Activated CD8-positive, alpha-beta memory T cell treated with anti-CD3 and anti-CD28 coated beads, Interleukin-2, amount 50 U/mL, for 24 hours (primary cell): ENCODE data around the gene RASGRP4.
"Not testable (repeated sequence)": the region's sequence is repeated elsewhere in the genome, so short reads cannot be mapped to it uniquely, and the experiment has no call there.

ENCODE experiments used
- DNase-seq: peaks from one replicate; pipeline ENCODE4 v3.0.0-alpha.2; 2020; ENCODE audit errors: extremely low read depth

RASGRP4 gene

GRCh38 chr19:38445362-38445761 is 19.3 kb upstream of the RASGRP4 start:
- no peak for DNase-seq

GRCh38 chr19:38444026-38444425 is 18.0 kb upstream of the RASGRP4 start:
- DNase-seq: no peak

- no peak for DNase-seq
Observed at GRCh38 chr19:38443458-38443999, 17.5 kb upstream of the RASGRP4 start.

- no peak for DNase-seq
Observed at GRCh38 chr19:38442736-38443135, 16.7 kb upstream of the RASGRP4 start.

- DNase-seq: no peak
Observed at GRCh38 chr19:38441657-38442348, 15.8 kb upstream of the RASGRP4 start.

- no peak for DNase-seq
Observed at GRCh38 chr19:38440592-38440991, 14.6 kb upstream of the RASGRP4 start.

DNA sequence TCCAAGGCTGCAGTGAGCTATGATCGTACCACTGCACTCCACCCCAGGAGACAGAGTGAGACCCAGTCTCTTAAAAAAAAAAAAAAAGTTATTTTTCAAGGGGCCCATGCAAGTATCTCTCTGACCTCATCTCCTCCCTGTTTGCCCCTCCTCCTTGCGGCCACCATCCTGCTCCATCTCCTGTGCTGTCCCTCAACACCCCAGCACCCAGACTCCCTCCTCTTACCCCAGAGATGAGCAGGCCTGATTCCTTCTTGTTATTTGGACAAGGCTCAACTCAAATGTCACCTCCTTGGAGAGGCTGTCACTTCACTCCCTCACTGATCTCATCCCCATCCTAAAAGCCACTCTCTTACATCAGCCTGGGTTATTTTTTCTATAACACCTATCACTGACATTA is 11.9 kb upstream of the RASGRP4 start:
- no peak for DNase-seq

- no peak for DNase-seq
Observed at GRCh38 chr19:38437295-38437694, 11.3 kb upstream of the RASGRP4 start.

DNA sequence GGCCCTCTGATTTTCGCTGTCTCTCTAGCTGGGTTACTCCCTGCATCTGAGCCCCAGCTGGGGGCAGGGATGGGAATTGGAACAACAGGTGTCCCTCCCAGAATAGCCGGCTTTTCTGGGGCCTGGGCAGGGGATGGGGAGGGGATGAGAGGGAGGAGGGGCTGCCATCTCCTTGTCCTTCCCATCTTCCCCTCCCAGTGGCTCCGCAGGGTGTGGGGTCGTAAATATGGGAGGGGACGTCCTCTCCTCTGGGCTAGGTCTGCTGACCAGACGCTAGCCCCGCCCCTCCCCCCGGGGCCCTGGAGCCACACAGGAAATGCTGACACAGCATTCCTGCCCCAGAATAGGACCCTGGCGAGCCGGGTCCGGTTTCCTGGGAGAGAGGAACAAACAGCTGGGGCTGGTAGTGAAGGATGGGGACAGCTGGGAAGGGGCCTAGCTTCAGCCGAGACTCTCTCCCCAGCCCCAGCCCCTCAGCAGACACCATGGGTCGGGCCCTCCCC is 8.6 kb upstream of the RASGRP4 start:
- no peak for DNase-seq

DNA sequence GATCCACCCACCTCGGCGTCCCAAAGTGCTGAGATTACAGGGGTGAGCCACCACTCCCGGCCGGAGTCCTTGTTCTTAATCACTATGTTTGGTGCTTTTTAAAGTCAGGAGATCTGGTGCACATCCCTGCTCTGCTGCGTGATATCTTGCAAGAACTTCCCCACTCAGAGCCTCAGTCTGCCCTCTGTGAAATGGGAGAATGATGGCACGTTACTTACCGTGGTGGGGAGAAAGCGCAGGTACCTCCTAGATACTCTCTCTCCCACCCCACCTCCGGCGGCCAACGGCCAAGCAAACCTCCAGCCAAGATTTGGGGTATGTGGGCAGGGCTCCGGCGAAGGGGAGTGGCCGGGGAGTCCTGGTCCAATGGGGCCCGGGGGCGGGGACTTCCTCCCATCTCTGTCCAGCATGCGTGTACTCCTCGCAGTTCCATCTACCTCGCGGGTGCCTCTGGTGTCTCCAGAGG is 7.3 kb upstream of the RASGRP4 start, which contains the start of gene RYR1:
RYR1 (plus strand) TSS at position 424 of the 466 bp plus-strand sequence. CDS start 139 bp downstream, outside the sequence.
- peak; percentile 6 for DNase-seq

GRCh38 chr19:38430931-38431330 is 4.9 kb upstream of the RASGRP4 start:
- no peak for DNase-seq

GRCh38 chr19:38429811-38430156 is 3.8 kb upstream of the RASGRP4 start:
- no peak for DNase-seq

- DNase-seq: no peak
Observed at GRCh38 chr19:38429055-38429810, 3.2 kb upstream of the RASGRP4 start.

GRCh38 chr19:38427035-38427677 is 1.1 kb upstream of the RASGRP4 start:
- not testable (repeated sequence) for DNase-seq

DNA sequence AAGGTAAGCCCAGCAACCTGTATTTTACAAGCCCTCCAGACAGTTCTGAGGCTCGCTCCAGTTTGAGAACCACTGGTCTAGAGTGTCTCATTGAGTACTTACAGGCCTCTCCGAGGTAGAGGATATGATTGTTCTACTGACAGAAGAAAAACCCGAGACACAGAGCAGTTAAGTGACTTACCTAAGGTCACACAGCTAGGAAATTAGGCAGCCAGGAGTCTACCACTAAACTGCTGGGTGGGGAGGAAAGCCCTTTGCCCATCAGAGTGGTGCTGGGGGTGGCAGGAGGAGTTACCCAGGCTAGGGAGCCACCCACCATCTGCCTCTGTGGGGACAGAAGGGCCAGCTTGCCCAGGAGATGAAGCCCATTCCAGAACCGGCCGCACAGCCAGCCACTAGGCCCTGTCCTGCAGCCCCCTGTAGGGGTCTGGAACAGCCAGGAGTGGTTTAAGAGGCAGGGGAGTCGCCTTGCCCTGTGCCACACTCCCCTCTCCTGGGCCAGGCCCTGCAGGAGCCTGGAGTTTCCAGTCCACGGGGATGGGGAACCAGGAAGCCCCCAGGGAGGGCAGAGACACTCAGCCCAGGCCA is 703 bp downstream of the RASGRP4 start:
- no peak for DNase-seq

DNA sequence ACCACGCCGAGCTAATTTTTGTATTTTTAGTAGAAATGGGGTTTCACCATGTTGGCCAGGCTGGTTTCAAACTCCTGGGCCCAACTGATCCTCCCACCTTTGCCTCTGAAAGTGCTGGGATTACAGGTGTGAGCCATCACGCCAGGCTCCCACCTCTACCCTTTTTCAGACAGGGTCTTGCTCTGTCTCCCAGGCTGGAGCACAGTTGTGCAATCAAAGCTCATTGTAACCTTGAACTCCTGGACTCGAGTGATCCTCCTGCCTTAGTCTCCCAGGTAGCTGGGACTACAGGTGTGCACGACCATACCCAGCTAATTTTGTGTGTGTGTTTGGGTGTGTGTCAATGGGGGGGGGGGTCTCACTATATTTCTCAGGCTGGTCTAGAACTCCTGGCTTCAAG is 1.7 kb downstream of the RASGRP4 start:
- no peak for DNase-seq

- DNase-seq: no peak
Observed at GRCh38 chr19:38422438-38422837, 3.6 kb downstream of the RASGRP4 start.

DNA sequence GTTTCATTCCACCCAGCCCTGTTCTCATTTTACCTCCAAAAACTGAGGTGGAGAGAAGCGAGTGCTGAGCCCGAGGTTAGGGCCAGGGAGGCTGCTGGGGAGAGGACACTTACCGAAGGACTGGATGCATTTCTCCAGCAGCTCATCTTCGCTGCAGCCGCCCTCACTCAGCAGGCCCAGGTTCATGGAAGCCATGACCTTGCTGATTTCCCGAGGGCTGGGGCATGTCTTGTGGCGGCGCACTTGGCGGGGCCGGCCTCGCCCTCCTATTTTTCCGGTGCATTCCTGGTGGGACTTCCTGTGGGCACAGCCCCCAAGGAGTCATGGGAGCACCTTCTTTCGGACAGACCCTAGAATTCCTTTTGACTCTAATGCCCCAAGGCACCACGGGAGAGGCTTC is 4.2 kb downstream of the RASGRP4 start:
- DNase-seq: no peak

DNA sequence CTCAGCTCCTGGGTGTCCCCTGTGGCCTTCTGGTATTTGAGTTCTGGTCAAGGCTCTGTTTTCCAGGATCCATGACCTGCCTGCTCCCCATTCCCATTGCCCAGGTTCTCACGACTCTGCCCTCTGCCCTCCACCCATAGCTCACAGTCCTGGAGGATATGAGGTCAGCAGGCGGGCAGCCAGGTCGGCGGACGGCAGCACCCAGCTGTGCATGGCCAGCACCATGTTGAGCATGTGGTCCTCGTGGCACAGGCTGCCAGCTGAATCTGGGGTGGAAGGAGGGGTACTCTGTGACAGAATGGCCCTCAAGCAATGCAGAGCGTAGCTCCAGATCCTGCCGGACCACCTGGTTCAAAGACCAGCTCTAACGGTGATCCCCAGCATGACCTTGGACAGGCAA is 5.1 kb downstream of the RASGRP4 start:
- DNase-seq: no peak

GRCh38 chr19:38417544-38418506 is 8.2 kb downstream of the RASGRP4 start:
- DNase-seq: peak; percentile 29

DNA sequence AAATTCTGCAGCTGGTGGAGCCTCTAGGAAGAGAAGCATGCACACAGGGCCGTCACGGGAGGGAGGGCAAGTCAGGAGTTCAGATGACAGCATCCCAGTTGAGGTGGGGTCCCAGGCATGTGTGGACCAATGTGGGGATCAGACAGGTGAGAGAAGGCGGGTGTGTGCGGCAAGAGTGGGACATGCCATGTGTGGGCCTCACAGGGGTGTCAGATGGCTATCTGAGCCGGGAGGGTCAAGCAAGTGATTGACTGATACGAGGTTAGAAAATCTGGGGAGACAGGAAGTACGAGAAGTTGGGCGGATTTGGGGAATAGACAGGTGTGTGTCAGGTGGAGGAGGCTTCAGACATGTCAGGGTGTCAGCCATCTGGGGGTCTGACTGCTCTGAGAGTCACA is 8.9 kb downstream of the RASGRP4 start:
- no peak for DNase-seq
